H9 (cell line): ENCODE measurements around the gene CDH15. TPM values are rescaled to one million over a fixed set of nuclear protein-coding genes. Genes with fewer than 3 reads are reported as not detected.

Source experiments
- DNase-seq: peaks from one replicate; pipeline ENCODE4 v3.0.0-alpha.2; 2017
- H2AFZ ChIP-seq: one replicate; pipeline ENCODE4 v1.6.1; 2013; ENCODE audit warnings: mild to moderate bottlenecking, low read length, control low read depth, moderate library complexity
- H2AK5ac ChIP-seq: 2 replicates; pipeline ENCODE4 v1.6.1; 2013; ENCODE audit warnings: low read length, control low read depth, mixed read lengths; ENCODE audit not compliant: insufficient read length
- H2BK120ac ChIP-seq: one replicate; pipeline ENCODE4 v1.6.1; 2013; ENCODE audit warnings: low read depth, mild to moderate bottlenecking, low read length, control low read depth, inconsistent platforms; ENCODE audit not compliant: poor library complexity, severe bottlenecking
- H2BK12ac ChIP-seq: 2 replicates; pipeline ENCODE4 v1.6.1; 2013; ENCODE audit warnings: low read length, control low read depth, mixed read lengths, low read depth; ENCODE audit not compliant: insufficient read length
- H2BK15ac ChIP-seq: 2 replicates; pipeline ENCODE4 v1.6.1; 2013; ENCODE audit warnings: low read depth, low read length, control low read depth
- H2BK20ac ChIP-seq: one replicate; pipeline ENCODE4 v1.6.1; 2013; ENCODE audit warnings: low read depth, mild to moderate bottlenecking, low read length, control low read depth, inconsistent platforms; ENCODE audit not compliant: poor library complexity, severe bottlenecking
- H2BK5ac ChIP-seq: 2 replicates; pipeline ENCODE4 v1.6.1; 2013; ENCODE audit warnings: low read length, control low read depth, mixed read lengths; ENCODE audit not compliant: insufficient read length
- H3K14ac ChIP-seq: 2 replicates; pipeline ENCODE4 v1.6.1; 2013; ENCODE audit warnings: low read length, control low read depth; ENCODE audit not compliant: insufficient read depth
- H3K18ac ChIP-seq: 2 replicates; pipeline ENCODE4 v1.6.1; 2013; ENCODE audit warnings: low read depth, mild to moderate bottlenecking, mixed read lengths, low read length, control low read depth; ENCODE audit not compliant: insufficient read length
- H3K23ac ChIP-seq: 2 replicates; pipeline ENCODE4 v1.6.1; 2013; ENCODE audit warnings: low read length, control low read depth, mixed read lengths, low read depth; ENCODE audit not compliant: insufficient read length
- H3K23me2 ChIP-seq: 2 replicates; pipeline ENCODE4 v1.6.1; 2013; ENCODE audit warnings: low read depth, mild to moderate bottlenecking, mixed read lengths, low read length, control low read depth; ENCODE audit not compliant: insufficient read length, poor library complexity, severe bottlenecking
- H3K27ac ChIP-seq: 2 replicates; pipeline ENCODE4 v1.5.1; 2013; ENCODE audit warnings: low read length, control low read depth, mixed read lengths, low read depth; ENCODE audit not compliant: insufficient read length
- H3K27me3 ChIP-seq: 2 replicates; pipeline ENCODE4 v1.6.1; 2013; ENCODE audit warnings: low read length, control low read depth, inconsistent platforms; ENCODE audit not compliant: insufficient read depth
- H3K4ac ChIP-seq: 2 replicates; pipeline ENCODE4 v1.6.1; 2013; ENCODE audit warnings: low read depth, mild to moderate bottlenecking, control low read depth, inconsistent platforms, low read length, moderate library complexity
- H3K4me1 ChIP-seq: 2 replicates; pipeline ENCODE4 v1.6.1; 2013; ENCODE audit warnings: low read length, control low read depth, inconsistent platforms; ENCODE audit not compliant: insufficient read depth
- H3K4me2 ChIP-seq: 2 replicates; pipeline ENCODE4 v1.6.1; 2013; ENCODE audit warnings: low read length, control low read depth, mixed read lengths; ENCODE audit not compliant: insufficient read length, insufficient read depth
- H3K56ac ChIP-seq: 2 replicates; pipeline ENCODE4 v1.6.1; 2013; ENCODE audit warnings: low read depth, mild to moderate bottlenecking, mixed read lengths, low read length, control low read depth; ENCODE audit not compliant: insufficient read length
- H3K79me1 ChIP-seq: 2 replicates; pipeline ENCODE4 v1.6.1; 2013; ENCODE audit warnings: low read depth, mild to moderate bottlenecking, moderate library complexity, low read length, control low read depth, inconsistent platforms; ENCODE audit not compliant: insufficient read depth, poor library complexity, severe bottlenecking
- H3K79me2 ChIP-seq: 2 replicates; pipeline ENCODE4 v1.6.1; 2013; ENCODE audit warnings: low read length, control low read depth, inconsistent platforms; ENCODE audit not compliant: insufficient read depth
- H3K9ac ChIP-seq: 2 replicates; pipeline ENCODE4 v1.6.1; 2013; ENCODE audit warnings: low read length, control low read depth, mixed read lengths; ENCODE audit not compliant: insufficient read length; ENCODE audit errors: extremely low read depth
- H3K9me3 ChIP-seq: one replicate; pipeline ENCODE4 v1.6.1; 2013; ENCODE audit warnings: low read depth, low read length, inconsistent platforms; ENCODE audit not compliant: control insufficient read depth
- H3T11ph ChIP-seq: one replicate; pipeline ENCODE4 v1.6.1; 2013; ENCODE audit warnings: mild to moderate bottlenecking, low read length, control low read depth, inconsistent platforms
- H4K20me1 ChIP-seq: one replicate; pipeline ENCODE4 v1.6.1; 2013; ENCODE audit not compliant: control insufficient read depth, insufficient read length, insufficient read depth
- H4K5ac ChIP-seq: 2 replicates; pipeline ENCODE4 v1.6.1; 2013; ENCODE audit warnings: low read depth, mild to moderate bottlenecking, mixed read lengths, low read length, control low read depth; ENCODE audit not compliant: insufficient read length
- H4K8ac ChIP-seq: replicated peaks from 2 replicates; pipeline ENCODE4 v1.6.1; 2013; ENCODE audit warnings: low read length, control low read depth, mixed read lengths, low read depth; ENCODE audit not compliant: insufficient read length
- H4K91ac ChIP-seq: 2 replicates; pipeline ENCODE4 v1.6.1; 2013; ENCODE audit warnings: low read depth, mild to moderate bottlenecking, moderate library complexity, mixed read lengths, low read length, control low read depth; ENCODE audit not compliant: insufficient read length
- H3K27ac Mint-ChIP-seq, 3 experiments: 2 replicates in 2 of 3; 3 replicates in 1 of 3; pipeline ENCODE4 v1.8.0; 2020 to 2021; ENCODE audit warnings: mixed read lengths in 3 of 3, mild to moderate bottlenecking in 1 of 3, moderate library complexity in 1 of 3
- H3K27me3 Mint-ChIP-seq: 2 replicates; pipeline ENCODE4 v1.8.0; 2021; ENCODE audit warnings: low read depth, mild to moderate bottlenecking, moderate library complexity, mixed read lengths
- H3K36me3 Mint-ChIP-seq, 3 experiments: 2 replicates in 2 of 3; 3 replicates in 1 of 3; pipeline ENCODE4 v1.8.0; 2020 to 2021; ENCODE audit warnings: low read depth in 3 of 3, mixed read lengths in 3 of 3; ENCODE audit not compliant: insufficient read depth in 1 of 3
- H3K4me1 Mint-ChIP-seq, 2 experiments: 2 replicates each; pipeline ENCODE4 v1.8.0; 2020; ENCODE audit warnings: mixed read lengths in 2 of 2
- H3K4me3 Mint-ChIP-seq, 2 experiments: 2 replicates in 1 of 2; 3 replicates in 1 of 2; pipeline ENCODE4 v1.8.0; 2020 to 2021; ENCODE audit warnings: mild to moderate bottlenecking in 2 of 2, mixed read lengths in 2 of 2, moderate library complexity in 1 of 2
- H3K9me3 Mint-ChIP-seq, 2 experiments: 2 replicates in 1 of 2; 3 replicates in 1 of 2; pipeline ENCODE4 v1.8.0; 2020; ENCODE audit warnings: mild to moderate bottlenecking in 2 of 2, mixed read lengths in 2 of 2, moderate library complexity in 1 of 2
- CTCF ChIP-seq: fragments of 200-600 bp; sonication (generic); conservative IDR thresholded peaks from 3 replicates; pipeline ENCODE4 v1.8.0; 2021; ENCODE audit warnings: antibody characterized with exemption, mild to moderate bottlenecking
- WGBS: extraction: QIAGEN DNeasy Blood & Tissue Kit; methylation state at CpG from one replicate; pipeline ENCODE4 v1.1.7; 2013; ENCODE audit warnings: missing lambda C conversion rate, low lambda C conversion rate, mixed read lengths; ENCODE audit not compliant: insufficient read length; ENCODE audit errors: extremely low coverage; 5-methylcytosine and 5-hydroxymethylcytosine counted together
- total RNA-seq: library from RNA; stranded (reverse); gene quantifications from 2 replicates; pipeline ENCODE4 v1.2.1, GENCODE V29; 2021

CDH15 gene
- total RNA-seq, 1 experiment from 2014 or later, result 0.28 TPM

DNA sequence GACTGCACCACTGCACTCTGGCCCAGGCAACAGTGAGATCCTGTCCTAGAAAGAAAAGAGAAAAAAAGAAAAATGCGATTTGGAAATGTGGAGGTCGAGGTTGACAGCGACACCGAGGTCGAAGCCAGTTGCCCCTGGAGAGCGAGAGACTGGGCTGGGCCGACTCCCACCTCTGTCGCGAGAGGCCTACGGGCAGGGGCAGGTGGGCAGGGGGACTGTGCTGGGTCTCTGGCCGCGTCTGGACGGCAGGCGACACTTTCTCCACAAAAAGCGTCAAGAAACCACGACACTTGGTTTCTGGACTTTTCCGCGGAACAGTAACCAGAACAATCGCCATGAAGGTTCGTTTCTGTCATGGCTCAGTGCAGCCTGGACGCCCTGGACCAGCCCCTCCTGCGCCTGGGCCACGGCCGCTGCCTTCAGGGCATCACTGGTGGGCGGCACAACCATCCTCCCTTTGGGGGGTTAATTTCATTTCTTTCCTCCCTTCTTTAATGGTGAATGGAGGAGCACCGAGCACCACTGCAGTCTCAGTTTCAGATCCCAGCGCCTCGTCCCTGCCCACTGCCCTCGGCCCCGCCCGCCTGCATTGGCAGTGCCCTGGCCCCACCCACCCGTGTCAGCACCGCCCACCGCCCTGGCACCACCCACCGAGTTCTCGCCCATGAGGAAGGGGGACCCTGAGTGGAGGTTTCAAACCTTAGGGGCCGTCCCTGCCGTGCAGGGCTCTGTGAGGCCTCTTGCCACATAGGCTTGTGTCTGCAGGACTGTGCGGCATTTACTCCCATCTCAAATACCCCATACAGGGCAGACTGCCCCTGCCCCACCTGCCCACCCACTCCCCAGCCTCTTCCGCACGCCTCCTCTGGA lies 18.5 kb upstream of the CDH15 start:
- no peak overlapping the region for H3T11ph ChIP-seq
- no peaks in the 10 kb centered on the region for H3K4me1 Mint-ChIP-seq
- H3K36me3 Mint-ChIP-seq, result peaks cover 16 to 39% (median 34%) of the 10 kb centered on the region in 3 experiments
- no peak overlapping the region for H2BK12ac ChIP-seq
- H3K4me3 Mint-ChIP-seq, result no peak overlapping the region
- H2BK20ac ChIP-seq, result no peak overlapping the region
- no peak for DNase-seq
- H3K9ac ChIP-seq, result no peak overlapping the region
- H3K4me2 ChIP-seq, result no peak overlapping the region
- H3K23ac ChIP-seq, result no peak overlapping the region
- no peak overlapping the region for H3K18ac ChIP-seq
- no peak overlapping the region for H2BK15ac ChIP-seq
- no peaks in the 10 kb centered on the region for H3K4me1 ChIP-seq
- H2AK5ac ChIP-seq, result no peak overlapping the region
- no peak overlapping the region for H2BK120ac ChIP-seq
- peaks cover 14% of the 10 kb centered on the region for H3K9me3 ChIP-seq
- H3K27me3 Mint-ChIP-seq, result peaks cover 16% of the 10 kb centered on the region
- H3K56ac ChIP-seq, result no peak overlapping the region
- no peaks in the 10 kb centered on the region for H3K79me2 ChIP-seq
- H2AFZ ChIP-seq, result no peak overlapping the region
- no peak overlapping the region for H3K4ac ChIP-seq
- no peak overlapping the region for H3K27ac ChIP-seq
- WGBS, result no CpG with 5 or more reads among the region's 41 CpGs
- H3K79me1 ChIP-seq, result no peaks in the 10 kb centered on the region
- no peaks in the 10 kb centered on the region for H3K27me3 ChIP-seq
- no peaks in the 10 kb centered on the region for H3K23me2 ChIP-seq
- H3K27ac Mint-ChIP-seq, result peak overlapping the region in 1 of 3 experiments; percentile 91; a peak in 1 of 7 replicates
- H4K8ac ChIP-seq, result no peak overlapping the region
- H4K20me1 ChIP-seq, result no peaks in the 10 kb centered on the region
- no peak overlapping the region for H2BK5ac ChIP-seq
- peaks cover 17 to 22% of the 10 kb centered on the region in 2 experiments for H3K9me3 Mint-ChIP-seq
- no peak overlapping the region for H4K5ac ChIP-seq
- no peak overlapping the region; the same call in 1 of the 2 replicates for H3K14ac ChIP-seq
- no peak for TF ChIP-seq CTCF
- H4K91ac ChIP-seq, result no peak overlapping the region
